AG09309 (cell line): ENCODE measurements around the gene FOXP4.

ENCODE experiments used
- DNase-seq: peaks from one replicate; pipeline ENCODE4 v3.0.0-alpha.2; 2010; ENCODE audit warnings: low read depth
- H3K4me3 ChIP-seq: 2 replicates; pipeline ENCODE4 v1.5.1; 2011; ENCODE audit warnings: mild to moderate bottlenecking, low read depth, low read length, moderate library complexity; ENCODE audit not compliant: control insufficient read depth
- CTCF ChIP-seq: IDR thresholded peaks from 2 replicates; pipeline ENCODE4 v1.5.1; 2011; ENCODE audit warnings: mild to moderate bottlenecking, low read depth, low read length, inconsistent platforms; ENCODE audit not compliant: insufficient read depth, control insufficient read depth; ENCODE audit errors: missing control alignments

The FOXP4 gene

GRCh38 chr6:41545703-41546474 lies at the start of gene FOXP4:
TSS of gene FOXP4 (plus strand) at chr6:41546381. CDS start at chr6:41565761, 19,380 bp downstream.
- DNase-seq = peak; percentile 83
- TF ChIP-seq CTCF = peak; percentile 2
- peak within 1 kb of the TSS; percentile 59 for H3K4me3 ChIP-seq

- no peak for TF ChIP-seq CTCF
- DNase-seq = no peak
- no peak overlapping the region for H3K4me3 ChIP-seq
These were observed 48.6 kb upstream of the FOXP4 start for GRCh38 chr6:41497573-41497972.

GRCh38 chr6:41497994-41498393 lies 48.2 kb upstream of the FOXP4 start:
- H3K4me3 ChIP-seq = no peak overlapping the region
- no peak for DNase-seq
- no peak for TF ChIP-seq CTCF

GRCh38 chr6:41498968-41499599 lies 47.1 kb upstream of the FOXP4 start:
- TF ChIP-seq CTCF = no peak
- no peak overlapping the region for H3K4me3 ChIP-seq
- DNase-seq = no peak

GRCh38 chr6:41500561-41500960 lies 45.6 kb upstream of the FOXP4 start:
- no peak for TF ChIP-seq CTCF
- DNase-seq = no peak
- H3K4me3 ChIP-seq = no peak overlapping the region

GRCh38 chr6:41502566-41502916 lies 43.6 kb upstream of the FOXP4 start:
- no peak overlapping the region for H3K4me3 ChIP-seq
- DNase-seq = no peak
- TF ChIP-seq CTCF = no peak
